ENCODE measurements around the gene BUD23. TPM values are rescaled to one million over a fixed set of nuclear protein-coding genes. Genes with fewer than 3 reads are reported as not detected.

The BUD23 gene
- total RNA-seq, result 46.1 and 48.5 TPM in 2 replicates

GRCh38 chr7:73683056-73683787 lies at the start of gene BUD23, which contains the start of gene DNAJC30:
TSS of gene BUD23 (plus strand) at chr7:73683597. CDS start at chr7:73683626, 29 bp downstream.
TSS of gene DNAJC30 (minus strand) at chr7:73683453. CDS start at chr7:73683423, 30 bp downstream.

GRCh38 chr7:73667344-73668102 lies 15.9 kb upstream of the BUD23 start, which contains the start of gene VPS37D:
TSS of gene VPS37D (plus strand) at chr7:73667831. CDS start at chr7:73667959, 128 bp downstream.

DNA sequence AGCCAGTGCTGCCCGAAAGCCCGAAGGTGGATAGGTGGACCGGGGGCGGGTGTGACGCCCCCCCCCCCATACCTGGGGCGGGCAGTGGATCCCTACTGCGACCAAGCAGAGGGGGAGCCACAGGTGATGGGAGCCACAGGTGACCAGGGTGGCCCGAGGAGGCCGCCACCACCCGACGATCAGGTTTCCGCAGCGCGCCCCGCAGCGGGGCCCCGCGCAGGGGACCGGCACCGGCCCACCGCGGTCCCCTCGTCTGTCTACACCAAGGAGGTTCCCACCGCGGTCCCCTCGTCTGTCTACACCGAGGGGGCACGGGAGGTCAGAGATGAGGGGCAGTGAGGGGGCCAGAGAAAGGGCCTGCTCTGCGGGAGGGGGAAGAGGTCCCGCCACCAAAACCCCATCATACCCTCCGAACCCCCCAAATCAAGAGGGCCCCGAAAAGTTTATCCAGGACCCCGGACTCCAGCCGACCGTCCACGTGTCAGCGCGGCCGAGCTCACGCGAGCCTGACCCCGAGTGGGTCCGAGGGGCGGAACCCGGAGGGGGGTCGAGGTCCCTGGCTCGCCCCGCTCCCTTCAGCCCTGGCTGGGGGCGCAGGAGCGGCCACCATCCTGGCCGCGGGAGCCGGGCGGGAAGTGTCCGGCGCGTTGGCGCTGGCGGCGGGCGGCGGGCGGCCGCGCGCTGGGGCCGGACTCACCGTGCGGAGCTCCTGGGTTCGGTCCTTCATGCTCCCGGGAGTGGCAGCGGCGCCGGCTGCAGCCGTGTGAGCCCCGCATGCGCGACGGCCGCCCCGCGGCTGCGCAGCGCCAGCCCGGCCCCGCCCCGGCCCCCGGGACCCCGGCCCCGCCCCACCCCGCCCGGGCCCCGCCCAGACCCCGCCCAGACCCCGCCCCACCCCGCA lies 35.8 kb downstream of the BUD23 start, which contains the start of gene STX1A:
TSS of gene STX1A (minus strand) at position 765 of the 901 bp plus-strand sequence. CDS start at position 727, 38 bp downstream.

GRCh38 chr7:73738612-73739386 lies 55.4 kb downstream of the BUD23 start, which contains the start of gene ABHD11:
TSS of gene ABHD11 (minus strand) at chr7:73738802. CDS start at chr7:73738770, 32 bp downstream.

Small RNAs within 50 kb of the gene (small RNA-seq; reads per million reads assigned to genes)
- gene MIR4284 (not detected), gene RN7SL265P (not detected)

Other genes starting within 250 kb of the BUD23 start
- gene FZD9, start 249.8 kb upstream of the BUD23 start, total RNA-seq, result 0.53 and 0.86 TPM in 2 replicates
- gene BAZ1B, start 161.3 kb upstream of the BUD23 start, total RNA-seq, result 97.5 and 99.4 TPM in 2 replicates
- gene BCL7B, start 125.9 kb upstream of the BUD23 start, total RNA-seq, result 31.8 and 34.6 TPM in 2 replicates
- 30.3 and 31.4 TPM in 2 replicates for gene TBL2, start 105.0 kb upstream of the BUD23 start, total RNA-seq
- gene MLXIPL, start 59.1 kb upstream of the BUD23 start, total RNA-seq, result not detected in 2 replicates
- gene VPS37D, start 15.8 kb upstream of the BUD23 start, total RNA-seq, result 1.9 and 2.1 TPM in 2 replicates
- 2.7 and 3.1 TPM in 2 replicates for gene DNAJC30, start 144 bp upstream of the BUD23 start, total RNA-seq
- 14.8 and 17.0 TPM in 2 replicates for gene STX1A, start 36.1 kb downstream of the BUD23 start, total RNA-seq
- gene ABHD11, start 55.2 kb downstream of the BUD23 start, total RNA-seq, result 7.4 and 10.1 TPM in 2 replicates
- 0.27 and 0.43 TPM in 2 replicates for gene CLDN3, start 86.7 kb downstream of the BUD23 start, total RNA-seq
- gene CLDN4, start 147.4 kb downstream of the BUD23 start, total RNA-seq, result under 0.01 TPM in 1 of 2 replicates, not detected in the other
- gene METTL27, start 158.9 kb downstream of the BUD23 start, total RNA-seq, result 0.66 and 4.7 TPM in 2 replicates
- gene TMEM270, start 177.6 kb downstream of the BUD23 start, total RNA-seq, result not detected in 2 replicates